ENCODE data around the gene KCNAB1. TPM values are rescaled to one million over a fixed set of nuclear protein-coding genes. Genes with fewer than 3 reads are reported as not detected.

The KCNAB1 gene
- total RNA-seq, 1 donor from 2014 or later = 0.21 TPM

GRCh38 chr3:156158656-156159295 is 38.4 kb downstream of the KCNAB1 start:
- no peak for DNase-seq (ENCODE audit: extremely low spot score, unreplicated experiment)
- H3K36me3 Mint-ChIP-seq (ENCODE audit: unreplicated experiment) = no peaks in the 10 kb centered on the region

GRCh38 chr3:156160647-156161046 is 40.3 kb downstream of the KCNAB1 start:
- Mint-ChIP-seq H3K4me3 (ENCODE audit: unreplicated experiment) (no peak overlapping the region), H3K4me1 (ENCODE audit: unreplicated experiment) (peaks cover 2% of the 10 kb centered on the region), H3K36me3 (ENCODE audit: unreplicated experiment) (no peaks in the 10 kb centered on the region), H3K9me3 (ENCODE audit: unreplicated experiment) (no peaks in the 10 kb centered on the region), H3K27ac (ENCODE audit: unreplicated experiment) (no peak overlapping the region), H3K27me3 (ENCODE audit: unreplicated experiment) (no peaks in the 10 kb centered on the region)
- DNase-seq (ENCODE audit: extremely low spot score, unreplicated experiment) = no peak
- TF ChIP-seq, protein P1, sequence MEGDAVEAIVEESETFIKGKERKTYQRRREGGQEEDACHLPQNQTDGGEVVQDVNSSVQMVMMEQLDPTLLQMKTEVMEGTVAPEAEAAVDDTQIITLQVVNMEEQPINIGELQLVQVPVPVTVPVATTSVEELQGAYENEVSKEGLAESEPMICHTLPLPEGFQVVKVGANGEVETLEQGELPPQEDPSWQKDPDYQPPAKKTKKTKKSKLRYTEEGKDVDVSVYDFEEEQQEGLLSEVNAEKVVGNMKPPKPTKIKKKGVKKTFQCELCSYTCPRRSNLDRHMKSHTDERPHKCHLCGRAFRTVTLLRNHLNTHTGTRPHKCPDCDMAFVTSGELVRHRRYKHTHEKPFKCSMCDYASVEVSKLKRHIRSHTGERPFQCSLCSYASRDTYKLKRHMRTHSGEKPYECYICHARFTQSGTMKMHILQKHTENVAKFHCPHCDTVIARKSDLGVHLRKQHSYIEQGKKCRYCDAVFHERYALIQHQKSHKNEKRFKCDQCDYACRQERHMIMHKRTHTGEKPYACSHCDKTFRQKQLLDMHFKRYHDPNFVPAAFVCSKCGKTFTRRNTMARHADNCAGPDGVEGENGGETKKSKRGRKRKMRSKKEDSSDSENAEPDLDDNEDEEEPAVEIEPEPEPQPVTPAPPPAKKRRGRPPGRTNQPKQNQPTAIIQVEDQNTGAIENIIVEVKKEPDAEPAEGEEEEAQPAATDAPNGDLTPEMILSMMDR (IDR thresholded peaks at IDR 0.05) = no peak

More at GRCh38 chr3:156158656-156159295, 38.4 kb downstream of the KCNAB1 start:
- TF ChIP-seq, protein P1 (IDR thresholded peaks at IDR 0.05) = no peak
- no peak overlapping the region for H3K27ac Mint-ChIP-seq (ENCODE audit: unreplicated experiment)
- no peaks in the 10 kb centered on the region for H3K27me3 Mint-ChIP-seq (ENCODE audit: unreplicated experiment)
- H3K4me3 Mint-ChIP-seq (ENCODE audit: unreplicated experiment) = no peak overlapping the region
- peaks cover 2% of the 10 kb centered on the region for H3K4me1 Mint-ChIP-seq (ENCODE audit: unreplicated experiment)
- no peaks in the 10 kb centered on the region for H3K9me3 Mint-ChIP-seq (ENCODE audit: unreplicated experiment)

DNA sequence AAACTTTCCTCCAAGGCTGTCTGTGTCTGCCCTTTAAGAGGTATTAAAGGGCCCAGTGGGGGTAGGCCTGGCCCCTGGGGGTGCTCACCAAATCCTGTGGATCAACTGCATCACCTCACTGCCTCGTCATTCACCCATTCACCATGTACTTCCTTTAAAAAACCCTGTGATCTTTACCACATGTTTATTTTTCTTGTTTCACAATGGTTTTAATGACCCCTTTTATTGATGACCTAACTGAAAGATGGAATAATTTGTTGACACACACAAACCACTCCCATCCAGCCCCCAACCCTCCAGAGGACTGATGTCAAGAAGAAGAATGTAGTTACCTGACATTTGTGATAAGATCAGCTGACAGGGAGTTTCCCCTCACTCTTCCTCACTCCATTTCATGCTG is 40.8 kb downstream of the KCNAB1 start:
- Mint-ChIP-seq H3K36me3 (ENCODE audit: unreplicated experiment) (no peaks in the 10 kb centered on the region), H3K27me3 (ENCODE audit: unreplicated experiment) (peaks cover 3% of the 10 kb centered on the region), H3K4me3 (ENCODE audit: unreplicated experiment) (no peak overlapping the region), H3K27ac (ENCODE audit: unreplicated experiment) (no peak overlapping the region), H3K4me1 (ENCODE audit: unreplicated experiment) (peaks cover 2% of the 10 kb centered on the region), H3K9me3 (ENCODE audit: unreplicated experiment) (no peaks in the 10 kb centered on the region)
- TF ChIP-seq, protein P1 (IDR thresholded peaks at IDR 0.05) = no peak
- DNase-seq (ENCODE audit: extremely low spot score, unreplicated experiment) = no peak

DNA sequence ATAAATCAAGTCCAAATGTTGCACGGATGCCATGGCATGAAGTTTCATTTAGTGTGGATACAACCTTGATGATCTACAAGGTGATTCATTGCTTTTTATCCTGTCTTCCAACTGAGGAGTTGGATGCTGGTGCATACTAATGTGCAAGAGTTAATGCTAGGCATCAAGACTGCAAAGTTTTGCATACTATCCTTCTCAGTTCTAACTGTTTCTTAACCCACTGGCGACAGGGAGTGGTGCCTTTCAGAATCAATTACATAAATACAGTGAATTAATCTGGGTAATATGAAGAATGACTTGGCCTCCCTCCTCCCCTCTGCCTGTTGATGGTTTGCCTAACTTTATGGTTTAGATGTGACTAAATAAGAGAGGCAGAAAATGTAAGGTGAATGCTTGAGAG is 43.5 kb downstream of the KCNAB1 start:
- Mint-ChIP-seq H3K4me3 (ENCODE audit: unreplicated experiment) (no peak overlapping the region), H3K4me1 (ENCODE audit: unreplicated experiment) (peaks cover 2% of the 10 kb centered on the region), H3K36me3 (ENCODE audit: unreplicated experiment) (no peaks in the 10 kb centered on the region), H3K27me3 (ENCODE audit: unreplicated experiment) (peaks cover 20% of the 10 kb centered on the region), H3K9me3 (ENCODE audit: unreplicated experiment) (no peaks in the 10 kb centered on the region), H3K27ac (ENCODE audit: unreplicated experiment) (no peak overlapping the region)
- TF ChIP-seq, protein P1 (IDR thresholded peaks at IDR 0.05) = no peak
- no peak for DNase-seq (ENCODE audit: extremely low spot score, unreplicated experiment)

DNA sequence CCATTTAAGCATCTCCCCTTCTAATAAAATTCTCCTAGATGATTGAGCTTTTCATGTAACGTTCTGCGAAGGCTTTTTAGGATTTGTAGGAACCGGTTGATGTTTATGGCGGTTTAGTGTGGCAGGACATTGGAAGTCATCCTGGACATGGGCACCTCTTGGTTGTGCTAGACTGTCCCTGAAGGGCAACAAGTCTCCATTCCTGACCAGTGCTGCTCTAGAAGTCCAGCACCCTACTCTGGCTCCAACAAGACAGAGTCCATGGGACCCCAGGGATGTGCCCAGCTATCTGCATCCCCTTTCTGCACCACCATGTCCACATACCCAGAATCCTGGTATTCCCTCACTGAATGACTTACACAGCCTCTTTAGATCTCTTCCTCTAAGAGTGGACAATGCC is 46.4 kb downstream of the KCNAB1 start:
- no peak for DNase-seq (ENCODE audit: extremely low spot score, unreplicated experiment)
- no peak overlapping the region for H3K4me3 Mint-ChIP-seq (ENCODE audit: unreplicated experiment)
- H3K27me3 Mint-ChIP-seq (ENCODE audit: unreplicated experiment) = peaks cover 24% of the 10 kb centered on the region
- TF ChIP-seq, protein P1 (IDR thresholded peaks at IDR 0.05) = no peak
- no peaks in the 10 kb centered on the region for H3K36me3 Mint-ChIP-seq (ENCODE audit: unreplicated experiment)
- H3K9me3 Mint-ChIP-seq (ENCODE audit: unreplicated experiment) = no peaks in the 10 kb centered on the region
- peaks cover 2% of the 10 kb centered on the region for H3K4me1 Mint-ChIP-seq (ENCODE audit: unreplicated experiment)
- no peak overlapping the region for H3K27ac Mint-ChIP-seq (ENCODE audit: unreplicated experiment)

Data from osteocyte (in vitro differentiated cells).